ENCODE results near the gene ASIC1. TPM values are rescaled to one million over a fixed set of nuclear protein-coding genes. Genes with fewer than 3 reads are reported as not detected.

ASIC1 gene
- total RNA-seq, result 0.36 and 1.0 TPM in 2 replicates

GRCh38 chr12:50057000-50057841 lies at the start of gene ASIC1:
TSS of gene ASIC1 (plus strand) at chr12:50057596. CDS start at chr12:50058767, 1,171 bp downstream.

DNA sequence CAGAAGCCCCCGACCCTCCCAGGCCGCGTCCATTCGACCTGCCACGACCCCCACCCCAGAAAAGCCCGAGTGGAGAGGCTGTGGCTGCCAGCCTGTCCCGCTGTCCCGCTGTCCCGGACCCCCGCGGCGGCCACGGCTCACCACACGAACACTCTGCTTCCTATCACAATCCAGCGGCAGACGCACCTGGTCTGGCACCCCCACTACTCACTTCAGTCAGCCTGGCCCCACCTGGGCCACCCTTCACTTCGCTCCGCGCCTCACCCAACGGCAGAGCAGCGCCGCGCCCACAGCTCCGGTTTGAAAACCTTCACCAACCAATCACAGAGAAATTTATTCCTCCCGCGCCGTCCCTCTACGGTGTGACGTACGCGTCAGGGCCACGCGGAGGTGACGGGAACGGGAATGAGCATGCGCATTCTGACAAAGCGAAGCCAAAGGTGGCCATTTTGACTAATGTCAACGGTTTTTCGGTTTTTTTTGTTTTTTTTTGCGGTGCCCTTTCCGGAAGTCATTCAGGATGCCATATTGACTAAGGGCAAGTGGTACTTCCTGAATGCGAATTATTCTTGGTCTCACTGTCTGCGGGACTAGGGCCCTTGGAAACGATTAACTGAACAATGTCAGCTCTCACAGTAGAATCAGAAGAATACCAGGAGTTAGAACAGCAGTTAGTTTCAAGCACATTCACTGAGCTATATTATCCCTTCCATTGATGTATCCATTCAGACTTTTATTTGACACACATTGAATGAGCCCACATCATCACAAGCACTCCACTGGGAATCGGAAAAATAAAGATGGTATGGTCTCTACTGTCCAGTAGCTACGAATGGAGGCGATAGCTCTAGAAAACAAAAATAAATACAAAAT lies 32.0 kb upstream of the ASIC1 start, which contains the start of gene RACGAP1:
RACGAP1 (minus strand) TSS at position 308 of the 873 bp plus-strand sequence. CDS start 8,779 bp downstream, outside the sequence.

DNA sequence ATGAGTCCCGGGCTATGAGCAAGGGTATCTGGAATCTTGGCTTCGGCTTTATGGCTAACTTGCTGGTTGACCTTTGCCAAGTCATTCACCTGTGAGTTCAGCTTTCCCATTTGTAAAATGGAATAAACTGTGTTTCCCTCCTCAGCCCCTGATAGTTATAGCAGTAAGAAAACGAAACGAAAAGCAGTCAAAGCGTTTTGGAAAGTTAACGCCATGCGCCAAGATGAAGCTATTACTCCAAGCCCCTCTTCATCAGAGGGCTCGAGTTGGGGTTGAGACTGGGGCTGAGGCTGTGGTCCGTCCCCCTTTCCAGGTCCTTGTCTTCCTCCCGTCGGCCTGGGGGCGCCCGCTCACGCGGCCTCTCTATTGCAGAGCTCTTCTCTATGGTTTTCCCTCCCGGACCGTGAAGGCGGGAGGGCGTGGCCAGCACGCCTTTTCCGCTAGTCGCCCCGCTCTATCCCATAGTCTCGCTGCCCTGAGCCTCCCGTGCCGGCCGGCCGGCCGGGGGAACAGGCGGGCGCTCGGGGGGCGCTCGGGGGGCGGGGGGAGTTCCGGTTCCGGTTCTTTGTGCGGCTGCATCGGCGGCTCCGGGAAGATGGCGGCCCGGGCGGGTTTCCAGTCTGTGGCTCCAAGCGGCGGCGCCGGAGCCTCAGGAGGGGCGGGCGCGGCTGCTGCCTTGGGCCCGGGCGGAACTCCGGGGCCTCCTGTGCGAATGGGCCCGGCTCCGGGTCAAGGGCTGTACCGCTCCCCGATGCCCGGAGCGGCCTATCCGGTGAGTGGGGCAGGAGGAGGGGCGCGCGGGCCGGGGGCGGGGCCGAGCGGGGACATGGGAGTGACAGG lies 27.6 kb downstream of the ASIC1 start, which contains the start of gene SMARCD1:
SMARCD1 (plus strand) TSS at position 568 of the 840 bp plus-strand sequence; CDS start at position 596, 28 bp downstream.

DNA sequence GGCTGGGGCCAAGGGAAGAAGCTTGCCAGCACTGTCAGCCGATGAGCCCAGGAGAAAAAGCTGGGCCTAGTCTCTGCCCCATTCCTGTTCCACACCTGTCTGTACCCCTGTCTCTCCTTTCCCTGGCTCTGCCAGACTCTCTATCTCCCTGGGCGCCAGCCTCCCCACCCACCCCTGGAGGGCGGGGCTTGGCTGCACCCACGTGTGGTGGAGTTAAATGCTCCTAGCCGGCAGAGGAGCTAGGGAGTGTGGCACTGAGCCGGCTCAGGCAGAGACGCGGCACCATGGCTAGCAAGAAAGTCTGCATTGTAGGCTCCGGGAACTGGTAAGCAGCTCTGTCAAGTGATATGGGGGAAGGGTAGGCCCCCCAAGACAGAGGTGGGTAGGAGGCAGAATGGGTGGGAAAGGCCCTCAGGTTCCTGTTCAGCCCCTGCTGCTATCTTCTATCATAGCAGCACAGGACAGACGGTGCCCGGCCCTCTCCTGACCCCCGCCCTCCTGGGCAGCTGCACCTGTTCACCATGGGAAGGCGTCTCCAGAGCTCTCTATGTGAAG lies 46.4 kb downstream of the ASIC1 start, which contains the start of gene GPD1:
GPD1 (plus strand) TSS at position 242 of the 555 bp plus-strand sequence; CDS start at position 285, 43 bp downstream.

DNA sequence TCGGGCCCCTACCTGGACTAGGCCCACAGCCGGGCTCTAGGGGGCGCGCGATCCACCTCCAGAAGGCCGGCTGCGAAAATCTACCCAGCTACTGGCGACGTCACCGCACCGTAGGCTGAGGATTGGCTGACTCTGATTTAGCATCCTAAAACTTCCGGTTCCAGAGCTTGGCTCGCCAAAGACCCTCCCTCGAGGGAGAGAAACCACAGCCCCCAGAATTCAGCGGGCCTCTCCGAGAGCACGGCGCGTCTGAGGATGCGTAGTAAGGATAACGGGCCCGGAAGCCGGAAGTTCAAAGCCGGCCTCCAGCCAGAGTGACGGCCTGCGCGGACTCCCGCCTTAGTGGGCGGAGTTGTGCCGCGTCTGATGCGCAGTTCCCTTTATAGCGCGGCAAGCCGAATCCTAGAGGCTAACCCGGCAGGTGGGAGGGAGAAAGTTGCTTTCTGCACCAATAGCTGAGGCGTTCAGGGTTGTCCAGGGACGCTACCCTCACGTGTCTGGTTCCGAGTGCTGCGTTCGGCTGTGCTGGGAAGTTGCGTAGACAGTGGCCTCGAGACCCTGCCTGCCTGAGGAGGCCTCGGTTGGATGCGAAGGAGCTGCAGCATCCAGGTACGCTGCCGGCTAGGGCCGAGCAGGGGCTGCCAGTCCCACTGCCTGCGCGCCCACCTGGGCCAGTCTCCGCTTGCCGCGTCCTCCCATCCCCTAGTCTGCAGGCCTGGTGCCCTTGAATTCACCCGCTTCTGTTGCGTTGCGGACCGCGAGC lies 54.5 kb downstream of the ASIC1 start, which contains the start of gene COX14:
COX14 (plus strand) TSS at position 544 of the 763 bp plus-strand sequence. CDS start 7,808 bp downstream, outside the sequence.

Other genes starting within 250 kb of the ASIC1 start
- gene NCKAP5L, start 229.2 kb upstream of the ASIC1 start, total RNA-seq, result 11.2 and 17.0 TPM in 2 replicates
- 1.7 and 2.7 TPM in 2 replicates for gene BCDIN3D, start 214.5 kb upstream of the ASIC1 start, total RNA-seq
- under 0.01 TPM in 1 of 2 replicates, not detected in the other for gene FAIM2, start 153.7 kb upstream of the ASIC1 start, total RNA-seq
- gene AQP2, start 106.9 kb upstream of the ASIC1 start, total RNA-seq, result not detected in 2 replicates
- gene AQP5, start 95.7 kb upstream of the ASIC1 start, total RNA-seq, result 0.09 and 1.8 TPM in 2 replicates
- 0.09 TPM in 1 of 2 replicates, not detected in the other for gene AQP6, start 84.6 kb upstream of the ASIC1 start, total RNA-seq
- 29.2 and 54.1 TPM in 2 replicates for gene RACGAP1, start 32.1 kb upstream of the ASIC1 start, total RNA-seq
- gene SMARCD1, start 27.7 kb downstream of the ASIC1 start, total RNA-seq, result 43.6 and 45.5 TPM in 2 replicates
- not detected in 2 replicates for gene GPD1, start 46.4 kb downstream of the ASIC1 start, total RNA-seq
- 39.0 and 43.8 TPM in 2 replicates for gene COX14, start 54.6 kb downstream of the ASIC1 start, total RNA-seq
- 36.0 and 56.7 TPM in 2 replicates for gene CERS5, start 109.8 kb downstream of the ASIC1 start, total RNA-seq
- gene LIMA1, start 225.9 kb downstream of the ASIC1 start, total RNA-seq, result 50.3 and 93.5 TPM in 2 replicates